K562 (cell line): ENCODE data around the gene CFAP206. TPM values are rescaled to one million over a fixed set of nuclear protein-coding genes. Genes with fewer than 3 reads are reported as not detected.

Experiments used
- ATAC-seq: fragments of 200-7000 bp; cut with Tn5 transposase; 3 replicates; pipeline ENCODE4 v1.9.1; 2020; ENCODE audit warnings: moderate library complexity
- BruUV-seq: library from RNA; stranded (reverse); fragments of 400-500 nt; replicated peaks from 2 replicates; lab custom pipeline; 2021; lab: Mats Ljungman, UMichigan
- CTCF ChIA-PET: fragments of 300-600 bp; formaldehyde crosslinking; extraction: SDS; loops from one replicate; lab custom pipeline; 2021; ENCODE audit warnings: low intra/inter-chr PET ratio; lab: Yijun Ruan, JAX
- POLR2A ChIA-PET: fragments of 300-600, 350-650 bp; sonication (Branson Sonifier 250); formaldehyde crosslinking; extraction: SDS; loops from one replicate; lab custom pipeline; 2021; ENCODE audit warnings: antibody characterized with exemption, inconsistent platforms; lab: Yijun Ruan, JAX
- DNase-seq, 4 experiments: peaks; one replicate each; pipeline versions ENCODE4 v3.0.0 to v3.0.0-alpha.2; 2011 to 2018; ENCODE audit warnings: low spot score in 3 of 4, mixed read lengths in 3 of 4; ENCODE audit errors: extremely low read depth in 1 of 4
- FAIRE-seq: peaks from 2 replicates; lab custom pipeline; 2011; peaks lifted over from hg19 to GRCh38; lab: Jason Lieb, UNC
- H2AFZ ChIP-seq: 2 replicates; pipeline ENCODE4 v1.6.0; 2011; ENCODE audit warnings: low read depth, low read length, control low read depth, inconsistent platforms
- H3K27ac ChIP-seq: fragments of 200-600 bp; 3 replicates; pipeline ENCODE4 v1.8.0; 2011; ENCODE audit warnings: low read depth, mild to moderate bottlenecking, control low read depth, inconsistent platforms, low read length, moderate library complexity, mixed read lengths; ENCODE audit errors: extremely low read depth
- H3K27me3 ChIP-seq, 2 experiments: fragments of 300-600 bp in 1 of 2; 2 replicates in 1 of 2; 3 replicates in 1 of 2; pipeline versions ENCODE4 v1.6.0 to v1.8.0; 2011; ENCODE audit warnings: inconsistent platforms in 2 of 2, low read length in 2 of 2, mild to moderate bottlenecking in 1 of 2, mixed read lengths in 1 of 2, moderate library complexity in 1 of 2; ENCODE audit not compliant: control insufficient read depth in 2 of 2, insufficient read depth in 2 of 2
- H3K36me3 ChIP-seq: fragments of 300-600 bp; 3 replicates; pipeline ENCODE4 v1.8.0; 2011; ENCODE audit warnings: mild to moderate bottlenecking, low read length, inconsistent platforms; ENCODE audit not compliant: control insufficient read depth, insufficient read depth
- H3K4me1 ChIP-seq, 2 experiments: fragments of 200-600 bp in 1 of 2; replicated peaks in 1 of 2; 2 replicates in 1 of 2; 3 replicates in 1 of 2; pipeline versions ENCODE4 v1.5.1 to v1.8.0; 2011; ENCODE audit warnings: inconsistent platforms in 2 of 2, low read length in 2 of 2, mild to moderate bottlenecking in 1 of 2, mixed read lengths in 1 of 2, moderate library complexity in 1 of 2; ENCODE audit not compliant: control insufficient read depth in 2 of 2, insufficient read depth in 2 of 2
- H3K4me2 ChIP-seq: 2 replicates; pipeline ENCODE4 v1.6.1; 2011; ENCODE audit warnings: low read length, control low read depth, inconsistent platforms, mixed read lengths; ENCODE audit not compliant: insufficient read depth
- H3K4me3 ChIP-seq: fragments of 200-600 bp; sonication (generic), shearing (Covaris generic); 2 replicates; pipeline ENCODE4 v1.5.1; 2016; ENCODE audit warnings: control low read depth, inconsistent platforms
- H3K79me2 ChIP-seq: fragments of 200-600 bp; 3 replicates; pipeline ENCODE4 v1.8.0; 2011; ENCODE audit warnings: low read length, inconsistent platforms; ENCODE audit not compliant: control insufficient read depth, insufficient read depth
- H3K9ac ChIP-seq, 2 experiments: 2 replicates each; pipeline versions ENCODE4 v1.6.0 to v1.6.1; 2011; ENCODE audit warnings: low read depth in 2 of 2, low read length in 2 of 2, control low read depth in 1 of 2, inconsistent platforms in 1 of 2, mild to moderate bottlenecking in 1 of 2, mixed read lengths in 1 of 2; ENCODE audit not compliant: insufficient read depth in 1 of 2
- H3K9me1 ChIP-seq: one replicate; pipeline ENCODE4 v1.6.0; 2011; ENCODE audit warnings: inconsistent platforms, mild to moderate bottlenecking, low read length, moderate library complexity; ENCODE audit not compliant: control insufficient read depth, insufficient read depth
- H3K9me3 ChIP-seq: replicated peaks from 2 replicates; pipeline ENCODE4 v1.5.1; 2011; ENCODE audit warnings: low read depth, low read length, inconsistent platforms; ENCODE audit not compliant: control insufficient read depth, insufficient read depth
- H4K20me1 ChIP-seq: replicated peaks from 2 replicates; pipeline ENCODE4 v1.6.1; 2011; ENCODE audit warnings: low read length, inconsistent platforms, mixed read lengths; ENCODE audit not compliant: control insufficient read depth, insufficient read depth
- ADNP ChIP-seq: fragments of 200-800 bp; sonication (Bioruptor generic); IDR thresholded peaks from 2 replicates; pipeline ENCODE4 v1.6.1; 2016; ENCODE audit warnings: missing genetic modification characterization, missing compliant biosample characterization
- ATF6 ChIP-seq: sonication (generic); formaldehyde crosslinking; IDR thresholded peaks from 2 replicates; pipeline ENCODE4 v1.4.0; 2020; ENCODE audit warnings: mild to moderate bottlenecking, missing genetic modification reagents
- BCOR ChIP-seq: fragments of 450-650 bp; IDR thresholded peaks from 2 replicates; pipeline ENCODE4 v1.6.1; 2016
- CREB3L1 ChIP-seq: fragments of 450-650 bp; IDR thresholded peaks from 2 replicates; pipeline ENCODE4 v1.6.1; 2014; ENCODE audit warnings: low read depth, mild to moderate bottlenecking, moderate library complexity, borderline replicate concordance
- FOSL1 ChIP-seq: fragments of 200-800 bp; sonication (Bioruptor generic); conservative IDR thresholded peaks from 2 replicates; pipeline ENCODE4 v1.6.1; 2016; ENCODE audit warnings: missing genetic modification characterization, missing compliant biosample characterization
- FOXO4 ChIP-seq: fragments of 450-650 bp; formaldehyde crosslinking; IDR thresholded peaks from 2 replicates; pipeline ENCODE4 v1.4.0; 2020; ENCODE audit warnings: mild to moderate bottlenecking, moderate library complexity
- NFIX ChIP-seq: fragments of 250-450 bp; sonication (Bioruptor Pico); IDR thresholded peaks from 2 replicates; pipeline ENCODE4 v1.4.0; 2020; ENCODE audit warnings: low read depth, mild to moderate bottlenecking, moderate library complexity
- NR1H2 ChIP-seq: sonication (generic); formaldehyde crosslinking; IDR thresholded peaks from 2 replicates; pipeline ENCODE4 v1.4.0; 2020; ENCODE audit warnings: mild to moderate bottlenecking, missing genetic modification reagents
- RBM14 ChIP-seq: fragments of 200-400 bp; formaldehyde crosslinking; IDR thresholded peaks from 2 replicates; pipeline ENCODE4 v1.6.1; 2018; ENCODE audit warnings: low read depth, mild to moderate bottlenecking, low read length, moderate library complexity, borderline replicate concordance; ENCODE audit not compliant: insufficient read depth
- SMARCE1 ChIP-seq: fragments of 450-650 bp; IDR thresholded peaks from 2 replicates; pipeline ENCODE4 v1.7.1; 2016; ENCODE audit warnings: mild to moderate bottlenecking
- ZNF436 ChIP-seq: fragments of 250-450, 450-650 bp; sonication (Bioruptor Pico); formaldehyde crosslinking; IDR thresholded peaks from 2 replicates; pipeline ENCODE4 v1.7.0; 2020; ENCODE audit warnings: mild to moderate bottlenecking
- ZNF584 ChIP-seq: fragments of 200-800 bp; sonication (Bioruptor generic); IDR thresholded peaks from 2 replicates; pipeline ENCODE4 v1.6.1; 2016; ENCODE audit warnings: low read depth, mild to moderate bottlenecking, missing genetic modification characterization, missing compliant biosample characterization
- WGBS: fragments of 100-300 bp; shearing (Covaris generic); methylation state at CpG from one replicate; pipeline ENCODE4 v1.1.6; 2016; ENCODE audit warnings: low coverage, mixed read lengths; ENCODE audit not compliant: insufficient coverage; ENCODE audit errors: missing lambda C conversion rate; 5-methylcytosine and 5-hydroxymethylcytosine counted together
- in situ Hi-C: fragments of 300-500 bp; cut with MboI; formaldehyde crosslinking; loops from 4 replicates; pipeline ENCODE4 v1.15.0; 2018; ENCODE audit warnings: inconsistent platforms, mixed read lengths
- intact Hi-C: fragments of 100-400 bp; cut with micrococcal nuclease; formaldehyde crosslinking; loops from 2 replicates; pipeline ENCODE4 v1.14.2; 2022
- polyA plus RNA-seq, 8 experiments: library from polyadenylated mRNA; depleted of rRNA in 4 of 8; stranded (reverse) in 5 of 8; unstranded in 3 of 8; fragments of >200 nt; fragmentation: Nextera tagmentation in 2 of 8; fragmentation: Illumina TruSeq in 1 of 8; extraction: Ambion mirVana in 2 of 8; extraction: Trizol in 1 of 8; gene quantifications; 2 replicates each; pipeline versions ENCODE4 v1.2.1 to v1.2.3, GENCODE V29; 2011 to 2014; ENCODE audit warnings: inconsistent platforms in 1 of 8, missing spikeins in 1 of 8
- total RNA-seq, 7 experiments: library from RNA; depleted of rRNA in 6 of 7; stranded (reverse); fragments of >200 nt in 6 of 7; fragmentation: Illumina TruSeq in 2 of 7; extraction: Trizol in 2 of 7; gene quantifications; 2 replicates each; pipeline versions ENCODE4 v1.2.1 to v1.2.3, GENCODE V29; 2011 to 2021; ENCODE audit warnings: low replicate concordance in 1 of 7

CFAP206 gene
- total and polyA plus RNA-seq, 9 of the 15 experiments (the other 6 are each of a cell fraction or from before 2014, with no cell fraction given) = 0.06 to 0.33 (median 0.18) TPM; not detected in 2

GRCh38 chr6:87501809-87502572, 94.2 kb downstream of the CFAP206 start (continued):
- no peak for TF ChIP-seq RBM14
- TF ChIP-seq BCOR = no peak
- no peak for TF ChIP-seq ATF6 (CRISPR knock-in tag)

- H3K9me3 ChIP-seq = no peaks in the 10 kb centered on the region
- CTCF ChIA-PET = no interaction called here
- DNase-seq = no peak
- intact Hi-C loops (no loop called here), in situ Hi-C loops (no loop called here)
- H3K4me3 ChIP-seq = no peak overlapping the region
- POLR2A ChIA-PET = interaction anchor here (0.6 to 1.6 kb wide), 3 partner anchors 9 to 1924 kb away, joined by 4 to 5 read pairs (median 5); no protein-coding TSS in a partner anchor
- no peak overlapping the region for H2AFZ ChIP-seq
- H3K27me3 ChIP-seq = no peaks in the 10 kb centered on the region
- H3K4me2 ChIP-seq = no peak overlapping the region
- H4K20me1 ChIP-seq = no peaks in the 10 kb centered on the region
- H3K4me1 ChIP-seq = no peaks in the 10 kb centered on the region
- BruUV-seq = no TSS peak
- no peak overlapping the region for H3K9ac ChIP-seq
- H3K79me2 ChIP-seq = no peaks in the 10 kb centered on the region
- peaks cover 54% of the 10 kb centered on the region; the same call in 2 of the 3 replicates for H3K36me3 ChIP-seq
- H3K27ac ChIP-seq = no peak overlapping the region
- no peaks in the 10 kb centered on the region for H3K9me1 ChIP-seq
- no peak for FAIRE-seq
- 87% methylated on average over 1 of the region's 1 CpG for WGBS
- no peak for ATAC-seq
- TF ChIP-seq ZNF584 (CRISPR knock-in tag) (no peak), ADNP (no peak), NR1H2 (no peak), CREB3L1 (no peak), SMARCE1 (no peak), FOSL1 (tag) (no peak), FOXO4 (no peak), ZNF436 (CRISPR knock-in tag) (no peak), NFIX (CRISPR knock-in tag) (no peak)
Measured at GRCh38 chr6:87504441-87504840, 96.7 kb downstream of the CFAP206 start.
